Measurements from ENCODE around the gene MCM3.
A peak's percentile ranks its signal among the peaks of the same experiment; 100 is the strongest.

The MCM3 gene

GRCh38 chr6:52310932-52311331 is 26.4 kb upstream of the MCM3 start:
- Histone ChIP-seq H3K4me3 (replicated peaks; ENCODE audit: insufficient read depth, low read length) (no peak overlapping the region), H3K27ac (replicated peaks) (peak overlapping the region; percentile 58), H3K27me3 (ENCODE audit: insufficient read depth, poor library complexity, severe bottlenecking) (no peaks in the 10 kb centered on the region)
- TF ChIP-seq SPI1 (IDR thresholded peaks at IDR 0.05; ENCODE audit: borderline replicate concordance, low read depth) (peak; percentile 97), POLR2AphosphoS5 (IDR thresholded peaks at IDR 0.05; ENCODE audit: low read depth) (no peak)
- DNase-seq (ENCODE audit: low read depth in 1 of 2, low spot score in 1 of 2): peak in 1 of 2 experiments; percentile 85

GRCh38 chr6:52307900-52308372 is 23.4 kb upstream of the MCM3 start:
- peak overlapping the region; percentile 61 for H3K27ac ChIP-seq (replicated peaks)
- peak in 1 of 2 experiments; percentile 55 for DNase-seq (ENCODE audit: low read depth in 1 of 2, low spot score in 1 of 2)
- no peak overlapping the region for H3K4me3 ChIP-seq (replicated peaks; ENCODE audit: insufficient read depth, low read length)
- H3K27me3 ChIP-seq (ENCODE audit: insufficient read depth, poor library complexity, severe bottlenecking): no peaks in the 10 kb centered on the region
- no peak for TF ChIP-seq POLR2AphosphoS5 (IDR thresholded peaks at IDR 0.05; ENCODE audit: low read depth)
- TF ChIP-seq GABPA (IDR thresholded peaks at IDR 0.05; ENCODE audit: low read depth): no peak
- TF ChIP-seq SPI1 (IDR thresholded peaks at IDR 0.05; ENCODE audit: borderline replicate concordance, low read depth): peak; percentile 56; the same call in 1 of the 2 replicates

GRCh38 chr6:52306972-52307870 is 22.7 kb upstream of the MCM3 start:
- Histone ChIP-seq H3K27ac (replicated peaks) (peak overlapping the region; percentile 61), H3K4me3 (replicated peaks; ENCODE audit: insufficient read depth, low read length) (peak overlapping the region; percentile 36), H3K27me3 (ENCODE audit: insufficient read depth, poor library complexity, severe bottlenecking) (no peaks in the 10 kb centered on the region)
- peak in 1 of 2 experiments; percentile 59 for DNase-seq (ENCODE audit: low read depth in 1 of 2, low spot score in 1 of 2)
- TF ChIP-seq POLR2AphosphoS5 (IDR thresholded peaks at IDR 0.05; ENCODE audit: low read depth) (no peak), SPI1 (IDR thresholded peaks at IDR 0.05; ENCODE audit: borderline replicate concordance, low read depth) (no peak), REST (IDR thresholded peaks at IDR 0.05; ENCODE audit: insufficient replicate concordance, low read depth) (no peak), CTCF (IDR thresholded peaks at IDR 0.05; ENCODE audit: insufficient read depth, low read length) (no peak), GABPA (IDR thresholded peaks at IDR 0.05; ENCODE audit: low read depth) (no peak)

- Histone ChIP-seq H3K4me3 (replicated peaks; ENCODE audit: insufficient read depth, low read length) (no peak overlapping the region; the same call in 1 of the 2 replicates), H3K27me3 (ENCODE audit: insufficient read depth, poor library complexity, severe bottlenecking) (no peaks in the 10 kb centered on the region), H3K27ac (replicated peaks) (peak overlapping the region; percentile 61)
- TF ChIP-seq REST (IDR thresholded peaks at IDR 0.05; ENCODE audit: insufficient replicate concordance, low read depth) (no peak), SPI1 (IDR thresholded peaks at IDR 0.05; ENCODE audit: borderline replicate concordance, low read depth) (no peak; the same call in 1 of the 2 replicates), CTCF (IDR thresholded peaks at IDR 0.05; ENCODE audit: insufficient read depth, low read length) (no peak), POLR2AphosphoS5 (IDR thresholded peaks at IDR 0.05; ENCODE audit: low read depth) (no peak), GABPA (IDR thresholded peaks at IDR 0.05; ENCODE audit: low read depth) (no peak)
- DNase-seq (ENCODE audit: low read depth in 1 of 2, low spot score in 1 of 2): peak in 1 of 2 experiments; percentile 38
Measured at GRCh38 chr6:52305948-52306767, 21.6 kb upstream of the MCM3 start.

Measured in HL-60 (cell line).